Fibroblast of villous mesenchyme (primary cell): ENCODE data around the gene TPM3. TPM values are rescaled to one million over a fixed set of nuclear protein-coding genes. Genes with fewer than 3 reads are reported as not detected.
"Not testable (repeated sequence)": the region's sequence is repeated elsewhere in the genome, so short reads cannot be mapped to it uniquely, and the experiment has no call there.

Source experiments
- DNase-seq: peaks from one replicate; pipeline ENCODE4 v3.0.0-alpha.2; 2010; ENCODE audit warnings: low read depth
- H3K4me3 ChIP-seq: 2 replicates; pipeline ENCODE4 v1.5.1; 2011; ENCODE audit warnings: low read depth, mild to moderate bottlenecking, low read length
- total RNA-seq: library from RNA; depleted of rRNA; stranded (reverse); fragments of >200 nt; gene quantifications from 2 replicates; pipeline ENCODE4 v1.2.3, GENCODE V29; 2012
- TF ChIP-seq, protein P1 (sequence below): IDR thresholded peaks from 2 replicates; pipeline ENCODE4 v1.5.1; 2012; ENCODE audit warnings: low read depth, mild to moderate bottlenecking, low read length; ENCODE audit not compliant: insufficient read depth

Gene TPM3
- 333 and 503 TPM in 2 replicates for total RNA-seq

DNA sequence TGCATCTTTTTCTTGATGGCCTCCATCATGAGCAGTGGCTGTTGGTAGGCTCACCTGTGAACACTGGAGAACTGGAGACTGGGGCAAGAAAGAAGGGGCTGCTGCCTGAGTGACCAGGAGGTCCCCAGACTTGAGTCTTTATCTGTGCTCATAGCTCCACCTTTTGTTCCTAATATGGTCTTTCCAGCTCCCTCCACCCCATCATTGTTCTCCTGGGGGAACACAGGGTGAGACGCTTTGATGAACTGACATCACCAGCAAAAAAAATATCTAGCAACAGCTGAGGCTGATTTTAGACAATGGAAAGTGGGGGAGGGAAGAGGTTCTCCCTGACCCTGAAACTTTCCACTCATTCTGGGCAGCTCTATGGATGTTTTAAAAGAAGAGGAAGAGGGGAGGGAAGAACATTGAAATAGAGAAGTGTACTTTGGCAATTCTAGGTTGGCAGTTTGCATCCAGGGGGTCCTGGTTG lies at the start of gene TPM3:
TSS of gene TPM3 (minus strand) at position 111 of the 472 bp plus-strand sequence. CDS start at position 29, 82 bp downstream.
- DNase-seq = no peak
- H3K4me3 ChIP-seq = no peak within 1 kb of the TSS
- TF ChIP-seq, protein P1, sequence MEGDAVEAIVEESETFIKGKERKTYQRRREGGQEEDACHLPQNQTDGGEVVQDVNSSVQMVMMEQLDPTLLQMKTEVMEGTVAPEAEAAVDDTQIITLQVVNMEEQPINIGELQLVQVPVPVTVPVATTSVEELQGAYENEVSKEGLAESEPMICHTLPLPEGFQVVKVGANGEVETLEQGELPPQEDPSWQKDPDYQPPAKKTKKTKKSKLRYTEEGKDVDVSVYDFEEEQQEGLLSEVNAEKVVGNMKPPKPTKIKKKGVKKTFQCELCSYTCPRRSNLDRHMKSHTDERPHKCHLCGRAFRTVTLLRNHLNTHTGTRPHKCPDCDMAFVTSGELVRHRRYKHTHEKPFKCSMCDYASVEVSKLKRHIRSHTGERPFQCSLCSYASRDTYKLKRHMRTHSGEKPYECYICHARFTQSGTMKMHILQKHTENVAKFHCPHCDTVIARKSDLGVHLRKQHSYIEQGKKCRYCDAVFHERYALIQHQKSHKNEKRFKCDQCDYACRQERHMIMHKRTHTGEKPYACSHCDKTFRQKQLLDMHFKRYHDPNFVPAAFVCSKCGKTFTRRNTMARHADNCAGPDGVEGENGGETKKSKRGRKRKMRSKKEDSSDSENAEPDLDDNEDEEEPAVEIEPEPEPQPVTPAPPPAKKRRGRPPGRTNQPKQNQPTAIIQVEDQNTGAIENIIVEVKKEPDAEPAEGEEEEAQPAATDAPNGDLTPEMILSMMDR = no peak

DNA sequence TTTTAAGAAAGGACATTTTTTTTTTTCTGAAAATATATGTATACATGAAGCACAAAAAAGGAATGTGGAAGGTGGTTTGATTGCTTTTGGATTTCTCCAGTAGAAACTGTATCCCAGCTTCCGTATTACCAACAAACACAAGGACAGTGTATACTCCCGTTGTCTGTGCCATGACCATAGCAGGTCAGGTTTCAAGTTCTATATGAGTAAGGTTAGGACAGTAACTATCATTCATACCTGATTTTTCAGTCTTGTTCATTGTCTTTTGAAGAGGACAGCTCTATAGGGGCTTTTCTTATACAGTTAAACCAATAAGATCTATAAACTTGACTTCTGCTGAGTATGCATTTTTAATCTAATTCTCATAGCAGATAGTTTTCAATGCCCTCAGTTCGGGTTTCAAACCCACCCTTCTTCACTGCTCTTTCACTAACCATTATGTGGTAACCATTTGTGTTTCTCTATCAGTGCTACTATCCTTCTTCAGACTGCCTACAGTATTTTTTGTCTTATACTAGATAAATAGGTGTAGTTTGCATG lies 48.5 kb upstream of the TPM3 start:
- H3K4me3 ChIP-seq = no peak overlapping the region
- no peak for DNase-seq
- TF ChIP-seq, protein P1 = no peak

DNA sequence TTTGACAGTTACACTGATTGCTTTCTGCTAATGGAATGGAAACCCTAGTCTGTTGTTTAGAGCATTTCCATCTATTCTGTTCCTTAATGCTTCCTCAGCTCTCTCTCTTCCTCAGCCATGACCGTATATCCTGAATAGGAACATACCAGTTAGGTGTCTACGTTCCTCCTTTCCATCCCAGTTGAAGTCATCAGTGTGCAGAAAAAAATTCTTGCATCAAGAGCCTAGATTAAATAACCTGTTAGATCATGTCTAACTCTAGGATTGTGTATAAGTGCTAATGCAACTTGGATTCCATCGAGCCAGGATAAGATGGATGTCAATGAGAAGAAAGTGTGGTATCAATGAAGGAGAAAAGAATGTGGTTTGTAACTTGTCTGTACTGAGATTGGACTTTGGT lies 47.6 kb upstream of the TPM3 start:
- H3K4me3 ChIP-seq = no peak overlapping the region
- TF ChIP-seq, protein P1 = no peak
- DNase-seq = no peak

DNA sequence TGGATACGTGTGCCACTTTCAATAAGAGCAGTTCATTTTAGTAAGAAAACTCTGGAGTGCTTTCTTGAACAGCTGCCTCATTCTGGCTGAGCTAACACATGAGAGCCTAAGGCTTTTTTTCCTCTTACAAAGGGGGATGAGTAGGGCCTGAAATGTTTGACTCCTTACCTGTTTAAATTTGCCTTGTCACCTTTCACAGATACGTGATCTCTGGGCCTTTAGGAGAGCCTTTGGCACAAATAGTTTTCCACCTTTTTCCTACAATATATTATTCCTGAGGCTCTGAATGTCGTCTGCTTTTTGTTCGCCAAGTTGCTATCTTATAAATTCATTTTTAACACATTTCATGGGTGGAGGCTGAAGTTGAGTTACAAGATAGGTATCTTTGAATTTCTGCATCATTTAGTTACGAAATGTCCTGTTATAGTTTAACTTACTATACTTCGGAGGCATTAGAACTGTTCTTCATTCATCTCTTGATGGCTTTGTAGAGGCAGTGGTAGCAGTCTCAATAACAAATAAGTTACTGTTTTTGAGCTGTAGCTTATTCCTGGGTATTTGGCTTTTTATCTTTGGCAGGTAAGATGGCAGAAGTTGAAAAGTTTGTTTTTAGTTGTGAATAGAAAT lies 46.1 kb upstream of the TPM3 start:
- TF ChIP-seq, protein P1 = no peak
- no peak for DNase-seq
- no peak overlapping the region for H3K4me3 ChIP-seq

DNA sequence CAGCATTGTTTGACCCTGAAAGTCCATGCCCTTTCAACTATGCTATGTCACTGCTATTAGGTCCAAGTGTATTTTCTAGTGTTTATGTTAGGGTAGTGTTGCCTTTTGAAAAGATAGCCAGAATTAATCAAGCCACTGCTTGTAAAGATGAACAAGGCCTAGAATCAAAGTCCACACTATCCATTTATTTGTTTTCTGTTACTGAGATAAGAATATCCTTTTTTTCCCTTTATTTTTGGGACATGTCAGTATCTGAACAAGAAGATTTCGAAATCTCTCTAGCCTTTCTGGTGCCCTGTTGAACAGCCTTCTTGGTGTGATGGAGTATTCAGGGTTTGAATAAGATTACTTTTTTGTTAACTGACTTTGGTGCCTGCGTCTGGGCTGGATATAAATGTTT lies 45.5 kb upstream of the TPM3 start:
- DNase-seq = no peak

DNA sequence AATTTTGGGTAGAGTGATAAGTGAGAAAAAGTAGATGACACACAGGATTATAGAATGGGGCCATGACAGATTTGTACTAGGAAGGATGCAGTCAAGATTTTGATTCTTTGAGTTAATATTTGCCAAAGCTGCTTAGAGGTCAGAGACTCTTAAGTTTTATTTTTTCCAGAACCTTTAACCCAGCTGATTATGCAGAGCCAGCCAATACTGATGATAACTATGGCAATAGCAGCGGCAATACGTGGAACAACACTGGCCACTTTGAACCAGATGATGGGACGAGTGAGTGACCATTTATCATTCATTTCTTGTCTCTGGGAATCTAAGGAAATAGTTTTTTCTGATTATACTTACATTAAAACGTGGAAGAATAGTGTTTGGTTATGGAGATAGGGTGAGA lies 45.0 kb upstream of the TPM3 start:
- no peak overlapping the region for H3K4me3 ChIP-seq
- no peak for DNase-seq
- TF ChIP-seq, protein P1 = no peak

More for the DNA sequence above, 45.5 kb upstream of the TPM3 start:
- no peak overlapping the region for H3K4me3 ChIP-seq
- TF ChIP-seq, protein P1 = no peak

DNA sequence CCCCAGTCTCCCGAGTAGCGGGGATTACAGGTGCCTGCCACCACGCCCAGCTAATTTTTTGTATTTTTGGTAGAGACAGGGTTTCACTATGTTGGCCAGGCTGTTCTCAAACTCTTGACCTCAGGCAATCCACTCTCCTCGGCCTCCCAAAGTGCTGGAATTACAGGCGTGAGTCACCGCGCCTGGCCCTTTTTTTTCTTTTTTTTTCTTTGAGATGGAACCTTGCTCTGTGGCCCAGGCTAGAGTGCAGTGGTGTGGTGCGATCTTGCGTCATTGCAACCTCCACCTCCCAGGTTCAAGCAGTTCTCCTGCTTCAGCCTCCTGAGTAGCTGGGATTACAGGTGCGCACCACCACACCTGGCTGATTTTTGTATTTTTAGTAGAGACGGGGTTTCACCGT lies 41.2 kb upstream of the TPM3 start:
- H3K4me3 ChIP-seq, DNase-seq: not testable (repeated sequence)

DNA sequence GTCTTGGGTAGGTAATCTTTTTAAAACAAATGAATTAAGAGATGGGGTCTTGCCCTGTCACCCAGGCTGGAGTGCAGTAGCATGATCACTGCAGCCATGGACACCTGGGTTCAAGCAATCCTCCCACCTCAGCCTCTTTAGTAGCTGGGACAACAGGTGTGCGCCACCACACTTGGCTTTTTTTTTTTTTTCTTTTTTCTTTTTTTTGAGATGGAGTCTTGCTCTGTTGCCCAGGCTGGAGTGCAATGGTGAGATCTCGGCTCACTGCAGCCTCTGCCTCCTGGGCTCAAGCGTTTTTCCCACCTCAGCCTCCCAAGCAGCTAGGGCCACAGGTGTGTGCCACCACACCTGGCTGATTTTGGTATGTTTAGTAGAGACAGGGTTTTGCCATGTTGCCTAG lies 39.2 kb upstream of the TPM3 start:
- not testable (repeated sequence) for H3K4me3 ChIP-seq

More for the DNA sequence above, 39.2 kb upstream of the TPM3 start:
- DNase-seq = not testable (repeated sequence)
